GM18858 (cell line): ENCODE results near the gene F7.
"Not testable (repeated sequence)": the region's sequence is repeated elsewhere in the genome, so short reads cannot be mapped to it uniquely, and the experiment has no call there.

Experiments used
- ATAC-seq: cut with Tn5 transposase; IDR thresholded peaks from one replicate; pipeline ENCODE4 v1.9.1; 2021; ENCODE audit not compliant: unreplicated experiment

The F7 gene

DNA sequence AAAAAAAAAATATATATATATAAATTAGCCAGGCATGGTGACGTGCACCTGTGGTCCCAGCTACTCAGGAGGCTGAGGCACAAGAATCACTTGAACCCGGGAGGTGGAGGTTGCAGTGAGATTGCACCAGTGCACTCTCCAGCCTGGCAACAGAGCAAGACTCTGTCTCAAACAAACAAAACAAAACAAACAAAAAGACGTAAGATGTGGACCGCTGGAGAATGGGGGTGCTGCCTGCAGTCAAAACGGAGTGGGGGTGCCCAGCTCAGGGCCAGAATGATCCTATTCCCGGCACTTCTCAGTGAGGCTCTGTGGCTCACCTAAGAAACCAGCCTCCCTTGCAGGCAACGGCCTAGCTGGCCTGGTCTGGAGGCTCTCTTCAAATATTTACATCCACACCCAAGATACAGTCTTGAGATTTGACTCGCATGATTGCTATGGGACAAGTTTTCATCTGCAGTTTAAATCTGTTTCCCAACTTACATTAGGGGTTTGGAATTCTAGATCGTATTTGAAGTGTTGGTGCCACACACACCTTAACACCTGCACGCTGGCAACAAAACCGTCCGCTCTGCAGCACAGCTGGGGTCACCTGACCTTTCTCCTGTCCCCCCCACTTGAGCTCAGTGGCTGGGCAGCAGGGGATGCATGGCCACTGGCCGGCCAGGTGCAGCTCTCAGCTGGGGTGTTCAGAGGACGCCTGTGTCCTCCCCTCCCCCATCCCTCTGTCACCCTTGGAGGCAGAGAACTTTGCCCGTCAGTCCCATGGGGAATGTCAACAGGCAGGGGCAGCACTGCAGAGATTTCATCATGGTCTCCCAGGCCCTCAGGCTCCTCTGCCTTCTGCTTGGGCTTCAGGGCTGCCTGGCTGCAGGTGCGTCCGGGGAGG, at the start of gene F7:
Gene F7, plus strand, starts transcription at position 760 of the 889 bp plus-strand sequence. Its CDS starts 51 bp downstream, at position 811.
- ATAC-seq, result no peak

- no peak for ATAC-seq
Observed at GRCh38 chr13:113057084-113057483, 48.5 kb upstream of the F7 start.

DNA sequence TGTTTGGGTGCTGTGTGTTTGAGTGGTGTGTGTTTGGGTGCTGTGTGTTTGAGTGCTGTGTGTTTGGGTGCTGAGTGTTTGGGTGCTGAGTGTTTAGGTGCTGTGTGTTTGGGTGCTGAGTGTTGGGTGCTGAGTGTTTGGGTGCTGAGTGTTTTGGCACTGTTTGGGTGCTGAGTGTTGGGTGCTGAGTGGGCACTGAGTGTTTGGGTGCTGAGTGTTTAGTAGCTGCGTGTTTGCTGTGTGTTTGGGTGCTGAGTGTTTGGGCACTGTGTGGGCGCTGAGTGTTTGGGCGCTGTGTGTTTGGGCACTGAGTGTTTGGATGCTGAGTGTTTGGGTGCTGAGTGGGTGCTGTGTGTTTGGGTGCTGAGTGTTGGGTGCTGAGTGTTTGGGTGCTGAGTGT, 48.0 kb upstream of the F7 start:
- ATAC-seq, result not testable (repeated sequence)

DNA sequence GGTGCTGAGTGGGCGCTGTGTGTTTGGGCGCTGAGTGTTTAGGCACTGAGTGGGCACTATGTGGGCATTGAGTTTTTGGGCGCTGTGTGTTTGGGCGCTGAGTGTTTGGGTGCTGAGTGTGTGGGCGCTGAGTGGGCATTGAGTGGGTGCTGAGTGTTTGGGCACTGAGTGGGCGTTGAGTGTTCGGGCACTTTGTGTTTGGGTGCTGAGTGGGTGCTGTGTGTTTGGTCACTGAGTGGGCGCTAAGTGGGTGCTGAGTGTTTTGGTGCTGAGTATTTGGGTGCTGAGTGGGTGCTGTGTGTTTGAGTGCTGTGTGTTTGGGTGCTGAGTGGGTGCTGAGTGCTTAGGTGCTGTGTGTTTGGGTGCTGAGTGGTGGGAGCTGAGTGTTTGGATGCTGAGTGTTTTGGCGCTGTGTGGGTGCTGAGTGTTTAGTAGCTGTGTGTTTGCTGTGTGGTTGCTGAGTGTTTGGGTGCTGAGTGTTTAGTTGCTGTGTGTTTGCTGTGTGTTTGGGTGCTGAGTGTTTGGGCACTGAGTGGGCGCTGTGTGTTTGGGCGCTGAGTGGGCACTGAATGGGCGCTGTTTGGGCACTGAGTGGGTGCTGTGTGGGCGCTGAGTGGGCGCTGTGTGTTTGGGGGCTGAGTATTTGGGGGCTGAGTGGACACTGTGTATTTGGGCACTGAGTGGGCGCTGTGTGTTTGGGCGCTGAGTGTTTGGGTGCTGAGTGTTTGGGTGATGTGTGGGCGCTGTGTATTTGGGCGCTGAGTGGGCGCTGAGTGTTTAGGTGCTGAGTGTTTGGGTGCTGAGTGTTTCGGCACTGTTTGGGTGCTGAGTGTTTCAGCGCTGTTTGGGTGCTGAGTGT, 47.2 kb upstream of the F7 start:
- ATAC-seq, result no peak

DNA sequence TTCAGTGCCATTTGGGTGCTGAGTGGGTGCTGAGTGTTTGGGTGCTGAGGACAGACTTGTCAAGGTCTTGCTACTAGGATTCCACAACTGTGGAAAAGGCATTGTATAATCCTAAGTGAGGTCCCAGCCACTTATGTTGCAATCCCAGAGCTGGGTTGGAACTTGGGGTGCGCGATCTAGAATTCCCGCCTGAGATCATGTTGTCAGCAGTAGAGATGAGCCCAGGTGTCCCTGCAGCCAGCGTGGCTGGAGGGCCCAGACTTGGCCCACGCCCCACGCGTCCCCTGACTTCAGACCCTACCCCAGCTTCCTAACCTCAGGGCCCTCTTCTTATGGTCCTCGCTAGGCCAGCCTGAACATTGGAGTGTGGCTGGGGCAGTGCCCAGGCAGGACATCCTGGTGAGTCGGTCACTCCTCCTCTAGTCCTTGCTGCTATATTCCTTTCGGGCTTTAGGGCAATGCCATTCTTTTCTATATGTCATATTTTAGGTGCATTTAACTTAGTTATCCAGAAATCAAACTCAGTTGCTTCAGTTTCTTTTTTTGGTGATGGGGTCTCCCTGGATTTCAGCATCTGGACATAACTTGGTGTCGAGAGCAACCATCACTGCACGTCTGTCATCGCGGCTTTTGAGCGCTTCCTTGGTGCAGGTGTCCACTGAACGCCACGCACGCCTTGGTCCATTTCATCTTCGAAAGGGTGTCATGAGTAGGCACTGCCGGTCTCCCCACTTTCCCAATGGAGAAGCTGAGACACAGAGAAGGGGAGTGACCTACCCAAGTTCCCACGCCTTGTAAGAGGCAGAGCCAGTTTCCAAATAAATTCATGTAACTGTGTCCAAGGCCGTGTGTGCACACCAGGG, 46.4 kb upstream of the F7 start:
- no peak for ATAC-seq

DNA sequence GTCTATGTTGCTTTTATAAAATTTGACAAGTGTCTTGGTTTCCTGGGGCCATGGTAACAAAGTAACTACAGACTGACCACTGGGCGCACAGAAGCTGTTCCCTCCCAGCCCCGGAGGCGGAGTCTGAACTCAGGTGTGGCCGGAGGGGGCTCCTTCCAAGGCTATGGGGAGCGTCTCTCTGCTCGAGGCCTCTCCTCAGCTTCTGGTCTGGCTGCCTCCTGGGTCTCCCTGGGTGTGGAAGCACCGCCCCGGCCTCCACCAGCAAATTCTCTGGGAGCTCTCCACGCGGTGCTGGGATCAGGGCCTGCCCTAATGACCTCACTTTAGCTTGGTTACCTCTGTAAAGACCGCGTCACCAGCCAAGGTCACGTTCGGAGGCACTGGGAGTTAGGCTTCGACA, 45.7 kb upstream of the F7 start:
- no peak for ATAC-seq

- ATAC-seq, result no peak
Observed at GRCh38 chr13:113060557-113061270, 44.9 kb upstream of the F7 start.

- no peak for ATAC-seq
Observed at GRCh38 chr13:113061271-113061625, 44.3 kb upstream of the F7 start.

DNA sequence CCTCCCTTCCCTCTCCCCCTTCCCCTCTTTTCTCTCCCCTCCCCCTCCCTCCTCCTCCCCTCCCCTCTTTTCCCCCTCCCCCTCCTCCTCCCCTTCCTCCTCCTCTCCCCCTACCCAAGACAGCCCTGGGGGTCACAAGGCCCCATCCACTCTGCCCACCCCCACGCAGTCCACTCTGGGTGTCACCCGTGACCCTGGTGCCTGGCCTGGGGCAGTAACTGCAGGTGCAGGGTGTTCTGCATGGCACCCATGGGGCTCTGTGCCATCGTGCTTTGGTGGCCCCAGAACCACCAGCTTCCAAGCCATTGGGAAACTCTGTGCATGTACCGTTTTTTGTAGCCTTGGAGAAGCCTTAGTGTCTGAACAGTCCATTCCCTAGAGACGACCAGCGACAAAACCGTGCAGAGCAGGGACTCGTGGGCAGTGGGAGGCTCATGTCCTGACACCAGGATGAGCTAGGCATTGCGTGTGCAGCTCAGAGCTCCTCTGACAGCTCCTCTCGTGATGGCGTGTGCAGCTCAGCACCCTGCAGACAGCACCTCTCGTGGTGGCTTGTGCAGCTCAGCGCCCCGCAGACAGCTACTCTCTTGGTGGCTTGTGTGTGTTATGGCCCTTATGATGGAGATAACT, 43.7 kb upstream of the F7 start:
- no peak for ATAC-seq

GRCh38 chr13:113062691-113063090, 42.9 kb upstream of the F7 start:
- ATAC-seq, result no peak

- no peak for ATAC-seq
Observed at GRCh38 chr13:113063091-113063491, 42.5 kb upstream of the F7 start.

DNA sequence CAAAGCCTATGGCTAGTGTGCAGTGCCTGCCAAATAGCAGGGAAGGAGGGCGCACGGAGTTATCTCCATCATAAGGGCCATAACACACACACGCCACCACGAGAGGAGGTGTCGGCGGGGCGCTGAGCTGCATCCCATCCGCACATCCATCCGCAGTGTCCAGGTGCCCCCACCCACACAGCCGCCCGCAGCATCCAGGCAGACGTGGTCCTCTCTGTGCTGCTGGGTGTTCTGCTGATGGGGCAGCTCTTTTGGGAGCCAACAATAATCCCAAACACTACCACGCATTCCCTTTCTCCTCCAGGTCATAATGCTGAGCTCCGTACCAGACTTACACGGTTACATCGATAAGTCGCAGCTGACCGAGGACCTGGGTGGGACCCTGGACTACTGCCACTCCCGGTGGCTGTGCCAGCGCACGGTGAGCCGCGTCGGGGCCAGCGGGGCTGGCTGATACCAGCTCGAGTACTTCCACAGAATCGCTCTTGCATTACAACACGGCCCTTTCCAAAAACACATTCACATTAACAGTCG, 41.5 kb upstream of the F7 start:
- no peak for ATAC-seq

- no peak for ATAC-seq
Observed at GRCh38 chr13:113064534-113065405, 40.8 kb upstream of the F7 start.

GRCh38 chr13:113065406-113066141, 40.0 kb upstream of the F7 start:
- no peak for ATAC-seq

DNA sequence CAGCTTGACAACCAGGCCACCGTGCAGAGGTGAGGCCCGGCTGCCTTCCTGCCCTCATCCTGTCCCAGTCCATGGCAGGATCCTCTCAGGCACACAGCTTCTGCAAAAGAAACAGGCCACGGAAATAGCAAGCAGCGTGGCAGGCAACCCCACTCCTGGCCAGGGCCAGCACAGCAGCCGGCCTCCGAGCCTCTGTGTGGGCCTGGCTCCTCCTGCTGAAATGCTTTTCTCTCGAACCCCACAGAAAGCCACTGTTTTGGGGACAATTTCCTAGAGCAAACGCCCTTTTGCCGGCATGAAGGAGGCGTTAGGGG, 39.5 kb upstream of the F7 start:
- ATAC-seq, result no peak

DNA sequence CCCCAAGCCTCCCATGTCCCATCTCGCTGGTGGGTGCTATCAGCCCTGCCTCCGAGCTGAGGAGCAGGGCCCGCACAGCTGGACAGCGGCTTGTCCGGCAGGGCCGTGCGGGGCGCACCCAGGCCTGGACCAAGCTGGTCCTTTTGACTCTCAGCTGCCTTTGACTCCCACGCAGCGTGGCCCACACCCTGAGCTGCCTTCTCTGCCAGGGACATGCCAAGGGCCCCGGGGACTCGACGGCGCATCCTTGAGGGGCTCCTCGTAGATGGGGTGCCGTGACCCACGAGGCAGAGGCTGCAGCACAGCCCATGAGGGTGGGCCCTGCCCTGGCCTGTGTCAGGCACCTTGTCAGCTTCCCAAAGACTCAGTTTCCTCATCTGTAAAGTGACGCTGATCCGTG, 38.8 kb upstream of the F7 start:
- no peak for ATAC-seq

DNA sequence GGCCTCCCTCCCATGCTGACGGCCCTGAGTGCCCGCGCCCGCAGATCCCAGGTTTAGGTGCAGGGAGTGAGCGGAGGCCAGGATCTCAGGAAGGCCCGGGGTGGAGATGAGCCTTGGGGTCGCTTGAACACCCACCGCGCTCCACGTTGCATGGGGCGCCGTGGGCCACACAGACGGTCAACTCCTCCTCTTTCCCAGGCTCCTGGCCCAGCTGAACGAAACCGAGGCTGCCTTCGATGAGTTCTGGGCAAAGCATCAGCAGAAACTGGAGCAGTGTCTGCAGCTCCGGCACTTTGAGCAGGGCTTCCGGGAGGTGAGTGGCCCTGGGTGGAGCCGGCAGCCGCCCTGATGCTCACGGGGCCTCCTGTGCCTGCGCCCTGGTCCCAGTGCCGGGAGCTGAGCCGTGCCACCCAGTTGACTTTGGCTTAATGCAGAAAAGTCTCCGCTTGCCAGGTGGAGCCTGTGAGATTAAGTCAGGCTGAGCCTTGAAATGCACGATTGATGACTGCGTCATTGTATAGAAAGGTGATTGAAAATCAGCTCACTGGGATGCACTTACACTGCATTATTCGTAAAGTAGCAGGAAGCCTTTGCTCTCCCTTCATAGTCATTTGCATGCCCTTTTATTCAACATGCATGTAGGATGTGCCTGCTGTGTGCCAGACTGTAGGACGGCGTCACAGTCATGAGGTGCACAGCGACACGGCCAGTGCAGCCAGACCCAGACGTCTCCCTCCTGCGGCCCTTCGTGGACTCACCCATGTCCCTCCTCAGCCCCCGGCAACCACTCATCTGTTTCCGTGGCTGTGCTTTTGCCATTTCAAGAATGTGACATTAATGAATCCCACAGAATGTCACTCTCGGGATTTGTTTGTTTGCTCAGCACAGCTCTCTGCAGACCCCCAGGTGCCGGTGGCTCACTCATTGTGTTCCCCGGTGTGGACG, 35.5 kb upstream of the F7 start:
- ATAC-seq, result no peak
